Measurements from ENCODE around the gene USP53.
A peak's percentile ranks its signal among the peaks of the same experiment; 100 is the strongest.

Gene USP53

DNA sequence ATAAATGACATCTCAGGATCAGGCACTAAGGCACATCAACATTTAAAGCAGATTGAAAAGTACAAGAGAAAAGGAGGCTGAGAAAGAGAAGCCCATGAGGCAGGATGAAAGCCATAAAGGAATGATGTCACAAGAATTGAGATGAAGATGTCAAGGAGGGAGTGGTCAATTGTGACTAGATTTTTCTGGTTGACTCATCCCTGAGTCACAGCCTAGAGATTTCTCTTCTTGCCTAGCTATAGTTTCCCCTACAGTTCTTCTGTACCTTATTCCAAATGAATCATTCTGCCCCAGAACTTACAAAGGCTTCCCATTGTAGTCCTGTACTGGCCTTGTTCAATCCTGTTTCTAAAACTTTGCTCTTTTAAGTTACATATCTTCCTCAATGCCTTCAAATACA lies 3.4 kb upstream of the USP53 start:
- FAIRE-seq (peak; percentile 92), DNase-seq (ENCODE audit: insufficient read length, low spot score) (peak; percentile 17)

DNA sequence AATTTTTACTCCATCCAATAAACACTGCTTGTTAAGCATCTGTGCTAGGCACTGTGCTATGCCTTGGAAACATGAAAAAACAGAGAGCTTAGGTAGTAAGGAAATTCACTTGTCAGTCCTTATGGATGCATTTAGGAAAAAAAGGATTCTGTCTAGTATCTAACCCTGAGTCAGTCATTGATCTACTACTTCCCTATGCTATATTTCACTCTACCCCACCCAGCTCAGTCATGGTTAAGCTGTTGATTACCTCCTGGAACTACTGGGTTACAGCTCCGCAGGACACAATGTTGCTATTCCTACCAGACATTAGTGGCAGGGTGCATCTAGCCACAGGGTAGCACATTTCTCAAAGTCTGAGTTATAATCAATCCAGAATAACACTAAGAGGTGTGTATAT lies 2.9 kb upstream of the USP53 start:
- DNase-seq (ENCODE audit: insufficient read length, low spot score) (no peak), FAIRE-seq (peak; percentile 30)
- TF ChIP-seq POLR2A (IDR thresholded peaks at IDR 0.05; ENCODE audit: low read depth, low read length), result no peak

More for the DNA sequence above, 3.4 kb upstream of the USP53 start:
- TF ChIP-seq POLR2A (IDR thresholded peaks at IDR 0.05; ENCODE audit: low read depth, low read length), result no peak

DNA sequence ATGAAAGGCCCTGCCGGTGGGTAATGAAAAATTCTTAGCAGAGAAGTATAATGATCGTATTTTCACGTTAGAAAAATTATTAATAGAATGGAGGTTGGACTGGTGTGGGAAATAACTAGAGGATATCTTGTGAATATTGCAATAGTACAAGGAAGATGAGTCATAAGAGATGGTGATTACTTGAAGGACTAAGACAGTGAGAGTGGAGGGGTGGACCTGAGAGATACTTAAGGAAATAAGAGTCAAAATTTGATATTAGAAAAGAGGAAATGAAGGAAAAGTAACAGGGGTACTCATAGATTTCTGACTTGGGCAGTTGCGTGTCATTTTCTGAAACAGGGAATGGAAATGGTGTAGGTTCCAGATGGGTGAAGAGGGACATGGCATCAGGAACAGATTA lies 1.7 kb upstream of the USP53 start:
- no peak for TF ChIP-seq POLR2A (IDR thresholded peaks at IDR 0.05; ENCODE audit: low read depth, low read length)
- no peak for DNase-seq (ENCODE audit: insufficient read length, low spot score)
- FAIRE-seq, result no peak

DNA sequence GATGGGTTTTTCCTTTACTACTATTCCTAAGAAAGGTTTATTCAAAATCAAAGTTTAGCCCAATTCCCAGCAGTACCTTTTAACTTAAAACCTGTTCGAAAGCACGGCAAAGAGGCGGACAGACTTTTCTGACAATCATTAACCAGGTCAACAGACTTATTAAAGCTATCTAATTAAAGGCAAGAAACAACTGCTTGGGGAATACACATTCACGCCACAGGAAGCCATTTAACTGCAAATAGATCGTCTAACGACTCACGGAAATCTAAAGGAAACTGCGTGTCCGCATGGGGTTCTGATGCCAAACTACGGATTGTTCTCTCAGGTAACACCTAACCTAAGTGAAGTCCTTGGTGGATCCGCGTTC lies 663 bp upstream of the USP53 start:
- DNase-seq (ENCODE audit: insufficient read length, low spot score), result no peak
- FAIRE-seq, result peak; percentile 45

DNA sequence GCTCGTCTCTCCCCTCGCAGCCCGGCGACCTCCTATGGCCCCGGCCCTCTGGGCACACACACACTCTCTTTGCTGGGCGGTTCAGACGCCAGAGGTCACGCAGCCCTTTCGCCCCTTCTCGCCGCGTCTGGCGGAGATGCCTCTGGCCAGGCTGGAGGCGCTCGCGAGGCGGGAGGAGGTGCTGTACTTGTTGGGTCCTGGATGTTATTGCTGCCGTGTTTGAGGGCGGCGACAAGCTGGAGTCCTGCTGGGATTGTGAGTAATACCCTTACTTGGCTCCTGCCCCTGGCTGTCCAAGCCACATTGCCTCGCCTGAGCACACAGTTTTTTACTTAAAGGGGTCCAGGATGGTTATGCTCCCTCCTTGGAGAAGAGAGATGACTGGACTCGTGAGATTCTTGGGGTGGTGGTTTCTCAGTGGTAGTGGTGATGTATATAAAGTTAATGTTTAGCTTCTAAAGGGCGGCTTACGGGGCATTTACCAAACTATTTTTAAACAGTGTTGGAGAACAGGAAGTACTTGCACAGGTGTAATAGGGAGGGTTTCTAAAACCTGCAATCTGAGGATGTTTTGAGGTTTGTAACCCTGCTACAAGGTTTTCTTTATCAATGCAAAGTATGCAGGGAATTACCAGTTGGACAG lies 572 bp downstream of the USP53 start:
- TF ChIP-seq POLR2A (IDR thresholded peaks at IDR 0.05; ENCODE audit: low read depth, low read length), result peak; percentile 42; the same call in 1 of the 2 replicates
- DNase-seq (ENCODE audit: insufficient read length, low spot score) (peak; percentile 50), FAIRE-seq (peak; percentile 86)

More for the DNA sequence above, 663 bp upstream of the USP53 start:
- no peak for TF ChIP-seq POLR2A (IDR thresholded peaks at IDR 0.05; ENCODE audit: low read depth, low read length)

DNA sequence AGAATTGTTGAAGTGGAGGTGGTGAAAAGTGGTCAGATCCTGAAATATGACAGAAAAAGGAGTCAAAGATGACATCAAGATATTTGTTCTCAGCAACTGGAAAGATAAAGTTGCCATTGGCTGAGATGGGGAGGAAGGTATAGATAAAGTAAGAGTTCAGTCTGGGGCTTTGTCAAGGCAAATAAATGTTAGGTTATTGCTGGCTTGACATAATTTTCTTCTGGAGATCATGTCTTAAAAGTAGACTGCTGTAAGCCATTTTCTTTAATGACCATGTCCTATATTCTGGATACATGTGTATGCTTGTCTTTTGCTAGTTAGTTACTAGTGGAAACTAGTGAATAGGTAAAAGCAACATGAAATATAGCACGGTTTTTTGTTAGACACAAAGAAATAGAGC lies 5.6 kb downstream of the USP53 start:
- DNase-seq (ENCODE audit: insufficient read length, low spot score), result no peak
- no peak for TF ChIP-seq POLR2A (IDR thresholded peaks at IDR 0.05; ENCODE audit: low read depth, low read length)
- no peak for FAIRE-seq

DNA sequence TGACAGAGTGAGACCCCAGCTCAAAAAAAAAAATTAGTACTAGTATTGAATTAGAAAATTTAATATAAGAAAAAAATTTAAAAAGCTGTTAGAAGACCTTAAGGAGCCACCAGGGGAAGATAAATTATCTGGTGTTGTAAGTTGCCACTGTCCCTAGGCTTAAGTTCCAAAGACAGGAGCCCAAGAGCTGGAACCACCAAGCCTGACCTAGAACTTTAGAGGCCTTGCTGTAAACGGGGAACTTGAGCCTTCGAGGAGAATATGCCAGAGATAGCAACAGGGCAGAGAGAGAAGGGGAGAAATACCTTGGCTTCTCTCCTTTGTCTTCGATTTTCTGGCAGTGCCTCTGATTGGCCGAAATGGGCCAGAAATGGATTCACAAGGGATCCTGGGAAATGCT lies 8.9 kb downstream of the USP53 start:
- TF ChIP-seq POLR2A (IDR thresholded peaks at IDR 0.05; ENCODE audit: low read depth, low read length), result no peak
- no peak for FAIRE-seq
- DNase-seq (ENCODE audit: insufficient read length, low spot score), result no peak

DNA sequence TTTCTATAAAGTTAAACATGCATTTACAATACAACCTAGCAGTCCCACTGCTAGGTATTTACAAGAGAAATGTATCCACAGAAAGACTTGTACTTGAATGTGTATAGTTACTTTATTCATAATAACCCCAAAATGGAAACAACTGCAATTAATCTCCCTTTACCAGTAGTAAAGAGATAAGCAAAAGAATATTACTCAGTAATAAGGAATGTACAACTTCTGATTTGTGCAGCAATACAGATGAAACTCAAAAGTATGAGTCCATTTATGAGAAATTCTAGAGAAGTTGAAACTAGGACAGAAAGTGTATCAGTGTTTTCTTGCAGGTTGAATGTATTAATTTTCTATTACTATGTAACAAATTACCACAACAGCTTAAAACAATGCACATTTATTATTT lies 15.2 kb downstream of the USP53 start:
- no peak for FAIRE-seq
- TF ChIP-seq POLR2A (IDR thresholded peaks at IDR 0.05; ENCODE audit: low read depth, low read length), result no peak
- DNase-seq (ENCODE audit: insufficient read length, low spot score), result no peak

DNA sequence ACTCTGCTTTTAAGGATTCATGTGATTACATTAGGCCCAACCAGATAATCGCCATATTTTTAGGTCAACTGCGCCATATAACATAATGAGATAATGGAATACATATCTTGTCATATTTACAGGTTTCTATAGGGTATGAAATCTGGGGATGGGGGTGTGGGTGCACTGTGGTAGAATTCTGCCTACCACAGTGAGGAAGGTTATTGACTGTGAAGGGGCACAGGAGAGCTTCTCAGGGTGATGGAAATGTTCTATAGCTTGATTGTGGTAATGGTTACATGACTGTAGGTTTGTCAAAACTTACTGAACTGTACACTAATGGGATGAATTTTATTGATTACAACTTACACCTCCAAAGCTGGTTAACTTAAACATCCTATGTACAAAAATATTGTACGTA lies 15.9 kb downstream of the USP53 start:
- no peak for FAIRE-seq
- no peak for TF ChIP-seq POLR2A (IDR thresholded peaks at IDR 0.05; ENCODE audit: low read depth, low read length)
- no peak for DNase-seq (ENCODE audit: insufficient read length, low spot score)

DNA sequence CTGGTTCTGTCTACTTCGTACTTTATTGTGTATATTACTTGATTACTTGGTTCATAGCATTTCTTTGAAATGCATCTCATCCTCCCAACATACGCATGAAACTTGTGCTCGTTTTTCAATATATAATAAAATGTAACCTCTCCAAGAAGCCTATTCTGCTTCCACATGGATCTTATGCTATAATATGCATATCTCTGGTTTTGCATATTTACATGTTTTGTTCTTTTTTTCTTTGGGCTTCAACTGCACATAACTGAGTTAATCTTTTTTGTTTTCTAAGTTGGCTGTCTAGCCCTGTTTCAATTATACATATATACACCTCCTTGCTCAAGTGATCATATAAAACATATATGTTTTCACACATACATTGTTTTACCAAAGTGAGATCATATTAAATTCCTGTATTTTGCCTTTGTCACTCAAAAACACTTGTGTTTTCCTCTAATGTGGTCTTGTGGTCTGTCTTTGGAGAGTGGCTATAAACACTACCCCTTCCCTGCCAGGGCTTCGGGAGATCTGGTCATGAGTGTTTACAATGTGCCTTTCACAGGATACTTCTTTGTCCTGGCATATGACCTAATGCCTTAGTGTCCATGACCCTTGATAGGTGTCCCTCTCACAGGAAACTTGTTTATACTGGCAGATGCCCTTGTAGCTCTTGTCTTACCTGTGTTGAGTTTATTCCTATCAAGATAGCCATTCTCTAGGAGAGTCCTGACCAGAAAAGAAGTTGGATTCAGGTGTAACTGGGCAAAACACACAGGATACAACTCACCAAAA lies 17.6 kb downstream of the USP53 start:
- FAIRE-seq (no peak), DNase-seq (ENCODE audit: insufficient read length, low spot score) (no peak)
- TF ChIP-seq POLR2A (IDR thresholded peaks at IDR 0.05; ENCODE audit: low read depth, low read length), result no peak

DNA sequence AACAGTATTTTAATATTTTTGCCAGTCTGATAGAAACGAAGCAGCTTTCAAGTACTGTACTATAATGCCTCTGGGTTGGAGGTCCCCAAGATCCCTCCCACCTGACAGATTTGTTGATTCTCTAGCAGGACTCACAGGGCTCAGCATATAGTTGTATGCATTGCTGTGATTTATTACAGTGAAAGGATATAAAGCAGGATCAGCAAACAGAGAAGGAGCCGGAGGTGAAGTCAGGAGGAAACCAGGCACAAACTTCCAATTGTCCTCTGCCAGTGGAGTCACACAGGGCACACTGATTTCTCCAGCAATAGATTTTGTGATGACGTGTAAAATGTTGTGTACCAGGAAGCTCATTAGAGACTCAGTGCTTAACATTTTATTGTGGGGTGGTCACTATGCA lies 19.0 kb downstream of the USP53 start:
- FAIRE-seq (no peak), DNase-seq (ENCODE audit: insufficient read length, low spot score) (no peak)
- no peak for TF ChIP-seq POLR2A (IDR thresholded peaks at IDR 0.05; ENCODE audit: low read depth, low read length)

DNA sequence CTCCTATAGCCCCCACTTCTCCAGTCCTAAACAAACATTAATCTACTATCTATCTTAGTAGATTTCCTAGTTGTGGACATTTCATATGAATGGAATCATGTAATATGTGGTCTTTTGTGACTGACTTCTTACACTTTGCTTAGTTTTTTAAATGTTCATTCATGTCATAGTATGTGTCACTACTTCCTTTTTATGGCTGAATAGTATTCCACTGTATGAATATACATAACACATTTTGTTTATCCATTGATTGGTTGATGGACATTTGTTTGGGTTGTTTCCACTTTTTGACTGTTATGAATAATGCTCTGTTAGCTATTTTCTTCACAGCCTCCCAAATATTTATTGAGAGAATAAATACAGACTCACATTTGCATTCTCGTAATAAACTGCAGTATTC lies 19.8 kb downstream of the USP53 start:
- FAIRE-seq, result no peak
- TF ChIP-seq POLR2A (IDR thresholded peaks at IDR 0.05; ENCODE audit: low read depth, low read length), result no peak

DNA sequence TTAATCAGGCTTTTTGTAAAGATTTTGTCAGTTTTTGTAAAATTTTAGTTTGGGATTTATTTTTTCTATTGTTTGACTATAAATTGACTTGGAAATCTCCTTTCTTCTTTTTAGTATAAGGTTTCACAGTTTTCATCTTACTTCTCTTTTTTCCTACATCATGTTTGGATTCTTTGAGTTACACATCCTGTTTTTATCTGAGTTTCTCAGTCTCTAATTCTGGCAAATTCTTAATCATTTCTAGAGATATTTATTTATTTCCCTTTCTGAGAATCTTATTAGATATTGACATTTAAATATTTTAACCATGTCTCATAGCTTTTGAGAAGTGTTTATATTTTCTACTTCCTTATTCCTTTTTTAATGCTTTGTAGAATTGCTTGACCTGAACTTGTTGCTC lies 20.7 kb downstream of the USP53 start:
- TF ChIP-seq POLR2A (IDR thresholded peaks at IDR 0.05; ENCODE audit: low read depth, low read length), result no peak
- no peak for DNase-seq (ENCODE audit: insufficient read length, low spot score)
- no peak for FAIRE-seq

More for the DNA sequence above, 19.8 kb downstream of the USP53 start:
- no peak for DNase-seq (ENCODE audit: insufficient read length, low spot score)

DNA sequence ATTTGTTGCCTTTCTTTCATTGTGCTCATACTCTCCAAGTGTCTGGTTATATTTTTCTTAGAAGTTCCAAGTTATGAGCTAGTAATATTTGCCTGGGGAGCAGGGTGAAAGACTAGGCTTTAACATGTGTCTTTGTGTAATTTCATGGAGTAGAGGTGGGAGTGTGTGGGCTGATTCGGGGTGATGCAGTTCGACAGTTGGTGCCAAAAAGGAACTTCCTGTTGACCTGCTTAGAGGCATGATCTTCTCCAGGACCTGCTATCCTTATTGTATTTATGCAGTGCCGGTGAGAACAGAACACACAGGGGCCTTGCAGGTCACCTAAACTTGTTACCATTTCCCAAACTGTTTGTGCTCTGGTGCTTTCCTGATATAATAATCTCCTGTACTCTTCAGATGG lies 21.2 kb downstream of the USP53 start:
- TF ChIP-seq POLR2A (IDR thresholded peaks at IDR 0.05; ENCODE audit: low read depth, low read length), result no peak
- FAIRE-seq, result no peak
- DNase-seq (ENCODE audit: insufficient read length, low spot score), result no peak

DNA sequence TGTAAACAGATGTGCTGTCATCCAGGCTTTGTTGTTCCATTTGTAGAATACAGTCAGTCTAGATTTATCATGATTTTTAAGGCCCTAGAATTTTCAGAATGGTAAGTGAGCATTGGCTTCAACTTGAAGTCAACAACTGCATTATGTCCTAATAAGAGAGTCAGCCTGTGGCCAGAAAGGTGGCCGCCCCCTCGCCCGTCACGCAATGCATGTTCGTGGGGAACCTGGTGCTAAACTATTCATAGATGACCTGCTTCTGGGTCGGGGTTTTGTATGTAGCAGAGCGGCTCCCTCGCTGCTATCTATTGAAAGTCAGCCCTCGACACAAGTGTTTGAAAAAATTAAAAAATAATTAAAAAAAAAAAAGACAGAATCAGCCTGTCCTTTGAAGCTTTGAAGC lies 24.7 kb downstream of the USP53 start:
- DNase-seq (ENCODE audit: insufficient read length, low spot score) (no peak), FAIRE-seq (no peak)
- TF ChIP-seq POLR2A (IDR thresholded peaks at IDR 0.05; ENCODE audit: low read depth, low read length), result no peak

All from H54 (cell line).